Uterus (tissue), 2 donors: ENCODE data around the gene USP47.

Experiments used
- POLR2A ChIP-seq, 2 donors: fragments of 450-650 bp; IDR thresholded peaks; one replicate each; pipeline ENCODE4 v1.6.1; 2016; ENCODE audit warnings: antibody characterized with exemption in 2 of 2, mild to moderate bottlenecking in 1 of 2, moderate library complexity in 1 of 2
- TF ChIP-seq, protein P1 (sequence below), 4 experiments: fragments of 200-600 bp in 2 of 4; fragments of 450-650 bp in 2 of 4; sonication (generic) in 2 of 4; IDR thresholded peaks; one replicate each; pipeline ENCODE4 v1.5.1; 2016 to 2019; ENCODE audit warnings: antibody characterized with exemption in 4 of 4, mild to moderate bottlenecking in 2 of 4, moderate library complexity in 1 of 4

- TF ChIP-seq, protein P1, sequence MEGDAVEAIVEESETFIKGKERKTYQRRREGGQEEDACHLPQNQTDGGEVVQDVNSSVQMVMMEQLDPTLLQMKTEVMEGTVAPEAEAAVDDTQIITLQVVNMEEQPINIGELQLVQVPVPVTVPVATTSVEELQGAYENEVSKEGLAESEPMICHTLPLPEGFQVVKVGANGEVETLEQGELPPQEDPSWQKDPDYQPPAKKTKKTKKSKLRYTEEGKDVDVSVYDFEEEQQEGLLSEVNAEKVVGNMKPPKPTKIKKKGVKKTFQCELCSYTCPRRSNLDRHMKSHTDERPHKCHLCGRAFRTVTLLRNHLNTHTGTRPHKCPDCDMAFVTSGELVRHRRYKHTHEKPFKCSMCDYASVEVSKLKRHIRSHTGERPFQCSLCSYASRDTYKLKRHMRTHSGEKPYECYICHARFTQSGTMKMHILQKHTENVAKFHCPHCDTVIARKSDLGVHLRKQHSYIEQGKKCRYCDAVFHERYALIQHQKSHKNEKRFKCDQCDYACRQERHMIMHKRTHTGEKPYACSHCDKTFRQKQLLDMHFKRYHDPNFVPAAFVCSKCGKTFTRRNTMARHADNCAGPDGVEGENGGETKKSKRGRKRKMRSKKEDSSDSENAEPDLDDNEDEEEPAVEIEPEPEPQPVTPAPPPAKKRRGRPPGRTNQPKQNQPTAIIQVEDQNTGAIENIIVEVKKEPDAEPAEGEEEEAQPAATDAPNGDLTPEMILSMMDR (IDR thresholded peaks at IDR 0.05), result no peak
- no peak for TF ChIP-seq POLR2A (IDR thresholded peaks at IDR 0.05)
These were observed 35.2 kb upstream of the USP47 start for GRCh38 chr11:11806586-11806985.
